PC-3 (cell line): Measurements from ENCODE around the gene ABL2. TPM values are rescaled to one million over a fixed set of nuclear protein-coding genes. Genes with fewer than 3 reads are reported as not detected.

ENCODE experiments used
- ATAC-seq: fragments of 200-7000 bp; cut with Tn5 transposase; 2 replicates; pipeline ENCODE4 v1.9.1; 2020; ENCODE audit warnings: mild to moderate bottlenecking, moderate library complexity
- BruUV-seq: library from RNA; stranded (reverse); fragments of 400-500 nt; replicated peaks from 2 replicates; lab custom pipeline; 2021; lab: Mats Ljungman, UMichigan
- CTCF ChIA-PET: fragments of 300-600 bp; sonication (Branson Sonifier 250); formaldehyde crosslinking; loops from one replicate; lab custom pipeline; 2022; ENCODE audit warnings: antibody characterized with exemption; lab: Charles Lee
- POLR2A ChIA-PET: fragments of 300-600 bp; sonication (Branson Sonifier 250); formaldehyde crosslinking; loops from one replicate; lab custom pipeline; 2022; ENCODE audit warnings: antibody characterized with exemption; ENCODE audit not compliant: unreplicated experiment; lab: Charles Lee
- DNase-seq: peaks from one replicate; pipeline ENCODE4 v3.0.0-alpha.2; 2015
- H2AFZ ChIP-seq: fragments of 300-600 bp; sonication (generic); 2 replicates; pipeline ENCODE4 v1.6.0; 2016; ENCODE audit warnings: antibody characterized with exemption, low read length
- H3F3A ChIP-seq: fragments of 300-600 bp; sonication (generic); one replicate; pipeline ENCODE4 v1.6.0; 2017; ENCODE audit warnings: antibody characterized with exemption, low read length, control low read depth, mild to moderate bottlenecking; ENCODE audit not compliant: unreplicated experiment
- H3K27ac ChIP-seq: fragments of 300-600 bp; sonication (generic); 2 replicates; pipeline ENCODE4 v1.5.1; 2016; ENCODE audit warnings: mild to moderate bottlenecking, low read length
- H3K27me3 ChIP-seq: fragments of 300-600 bp; sonication (generic); 2 replicates; pipeline ENCODE4 v1.6.1; 2016; ENCODE audit warnings: low read length, mixed read lengths
- H3K36me3 ChIP-seq: fragments of 300-600 bp; sonication (generic); 2 replicates; pipeline ENCODE4 v1.6.1; 2016; ENCODE audit warnings: low read depth, mixed run types, low read length, mixed read lengths
- H3K4me1 ChIP-seq: fragments of 300-600 bp; sonication (generic); 2 replicates; pipeline ENCODE4 v1.5.1; 2016; ENCODE audit warnings: low read length; ENCODE audit not compliant: insufficient read depth
- H3K4me2 ChIP-seq: fragments of 300-600 bp; sonication (generic); 2 replicates; pipeline ENCODE4 v1.6.0; 2016; ENCODE audit warnings: low read length
- H3K4me3 ChIP-seq: fragments of 300-600 bp; sonication (generic); 2 replicates; pipeline ENCODE4 v1.5.1; 2016; ENCODE audit warnings: mild to moderate bottlenecking, low read length, mixed read lengths
- H3K79me2 ChIP-seq: fragments of 300-600 bp; sonication (generic); 2 replicates; pipeline ENCODE4 v1.6.1; 2017; ENCODE audit warnings: low read length, mixed read lengths
- H3K9ac ChIP-seq: fragments of 300-600 bp; sonication (generic); 2 replicates; pipeline ENCODE4 v1.6.0; 2016; ENCODE audit warnings: mild to moderate bottlenecking, low read length
- H3K9me2 ChIP-seq: fragments of 300-600 bp; sonication (generic); replicated peaks from 2 replicates; pipeline ENCODE4 v1.6.1; 2016; ENCODE audit warnings: mixed run types, low read length, mixed read lengths
- H3K9me3 ChIP-seq: fragments of 300-600 bp; sonication (generic); 2 replicates; pipeline ENCODE4 v1.6.1; 2016; ENCODE audit warnings: low read length, mixed read lengths
- H4K20me1 ChIP-seq: fragments of 300-600 bp; sonication (generic); 2 replicates; pipeline ENCODE4 v1.6.1; 2016; ENCODE audit warnings: low read length, mixed read lengths
- CTCF ChIP-seq: fragments of 300-600 bp; sonication (generic); conservative IDR thresholded peaks from 2 replicates; pipeline ENCODE4 v1.5.1; 2017; ENCODE audit warnings: antibody characterized with exemption, low read depth, mild to moderate bottlenecking, low read length
- EZH2 ChIP-seq: fragments of 300-600 bp; sonication (generic); IDR thresholded peaks from one replicate; pipeline ENCODE4 v1.6.1; 2017; ENCODE audit warnings: antibody characterized with exemption, mild to moderate bottlenecking, low read length; ENCODE audit not compliant: unreplicated experiment
- EZH2phosphoT487 ChIP-seq: fragments of 300-600 bp; sonication (generic); IDR thresholded peaks from 2 replicates; pipeline ENCODE4 v1.6.1; 2018; ENCODE audit warnings: mild to moderate bottlenecking, antibody characterized with exemption, low read length, borderline replicate concordance
- intact Hi-C: fragments of 100-400 bp; cut with micrococcal nuclease; formaldehyde crosslinking; loops from 2 replicates; pipeline ENCODE4 v1.9.0; 2023
- total RNA-seq: library from RNA; depleted of rRNA; stranded (reverse); fragments of >200 nt; gene quantifications from 2 replicates; pipeline ENCODE4 v1.2.3, GENCODE V29; 2014

ABL2 gene
- total RNA-seq, 1 experiment from 2014 or later, result 15.9 TPM

GRCh38 chr1:179241530-179242097 lies 12.1 kb upstream of the ABL2 start:
- intact Hi-C loops, result no loop called here
- H3K4me3 ChIP-seq, result no peak overlapping the region
- H3K9ac ChIP-seq, result no peak overlapping the region
- H3K4me2 ChIP-seq, result no peak overlapping the region
- ChIA-PET POLR2A (no interaction called here), CTCF (no interaction called here)
- H3K79me2 ChIP-seq, result no peaks in the 10 kb centered on the region
- no peaks in the 10 kb centered on the region for H3K9me3 ChIP-seq
- no peaks in the 10 kb centered on the region for H3K4me1 ChIP-seq
- H3K36me3 ChIP-seq, result no peaks in the 10 kb centered on the region
- no peak overlapping the region for H3K27ac ChIP-seq
- no peaks in the 10 kb centered on the region for H3K9me2 ChIP-seq
- H3F3A ChIP-seq, result no peaks in the 10 kb centered on the region
- ATAC-seq, result no peak
- H2AFZ ChIP-seq, result no peak overlapping the region
- no peak for TF ChIP-seq EZH2
- TF ChIP-seq CTCF, result no peak
- TF ChIP-seq EZH2phosphoT487, result no peak
- no peak for DNase-seq
- no peaks in the 10 kb centered on the region for H4K20me1 ChIP-seq
- BruUV-seq, result no TSS peak
- no peaks in the 10 kb centered on the region for H3K27me3 ChIP-seq

- ATAC-seq, result no peak
- BruUV-seq, result no TSS peak
Observed at GRCh38 chr1:179237222-179237621, 7.7 kb upstream of the ABL2 start.

More at GRCh38 chr1:179237222-179237621, 7.7 kb upstream of the ABL2 start:
- Histone ChIP-seq H3K9me3 (no peaks in the 10 kb centered on the region), H3F3A (no peaks in the 10 kb centered on the region), H3K79me2 (no peaks in the 10 kb centered on the region), H3K27ac (no peak overlapping the region), H3K27me3 (no peaks in the 10 kb centered on the region), H3K9ac (no peak overlapping the region), H2AFZ (no peak overlapping the region), H3K4me2 (no peak overlapping the region), H3K36me3 (no peaks in the 10 kb centered on the region), H3K4me1 (peaks cover 20% of the 10 kb centered on the region), H3K4me3 (no peak overlapping the region), H3K9me2 (no peaks in the 10 kb centered on the region), H4K20me1 (no peaks in the 10 kb centered on the region)
- intact Hi-C loops, result no loop called here
- no peak for DNase-seq
- CTCF ChIA-PET, result no interaction called here
- TF ChIP-seq CTCF (no peak), EZH2 (no peak), EZH2phosphoT487 (no peak)
- POLR2A ChIA-PET, result no interaction called here
